ENCODE results near the gene SH2D6. TPM values are rescaled to one million over a fixed set of nuclear protein-coding genes. Genes with fewer than 3 reads are reported as not detected.
A peak's percentile ranks its signal among the peaks of the same experiment; 100 is the strongest.

Gene SH2D6
- total RNA-seq, 2 experiments from 2014 or later: 0.30 TPM; not detected in 1

GRCh38 chr2:85433511-85434089 lies 15.1 kb downstream of the SH2D6 start:
- TF ChIP-seq CTCF (IDR thresholded peaks at IDR 0.05): no peak
- no peaks in the 10 kb centered on the region for H3K36me3 ChIP-seq (ENCODE audit: insufficient read depth, low read length)
- Mint-ChIP-seq H3K27me3 (no peaks in the 10 kb centered on the region), H3K9me3 (no peaks in the 10 kb centered on the region), H3K27ac (no peak overlapping the region), H3K4me3 (no peak overlapping the region), H3K4me1 (ENCODE audit: low read depth) (peaks cover 21% of the 10 kb centered on the region), H3K36me3 (ENCODE audit: low read depth) (no peaks in the 10 kb centered on the region)
- peaks cover 19% of the 10 kb centered on the region for H3K4me1 ChIP-seq (ENCODE audit: insufficient read depth, low read length)
- ATAC-seq (ENCODE audit: poor library complexity) (no peak), DNase-seq (no peak)
- H3K4me3 ChIP-seq (ENCODE audit: low read length): no peak overlapping the region
- no peaks in the 10 kb centered on the region for H3K9me3 ChIP-seq (ENCODE audit: control insufficient read depth in 1 of 2, insufficient read depth in 1 of 2, low read length in 2 of 2)
- intact Hi-C loops (cut with DNase I, micrococcal nuclease): no loop called here
- CTCF ChIA-PET: no interaction called here
- POLR2A ChIA-PET: no interaction called here
- H3K27me3 ChIP-seq (ENCODE audit: control insufficient read depth in 1 of 2, insufficient read depth in 2 of 2, low read length in 2 of 2): no peaks in the 10 kb centered on the region
- H3K27ac ChIP-seq (ENCODE audit: low read depth in 1 of 2, low read length in 2 of 2): no peak overlapping the region

DNA sequence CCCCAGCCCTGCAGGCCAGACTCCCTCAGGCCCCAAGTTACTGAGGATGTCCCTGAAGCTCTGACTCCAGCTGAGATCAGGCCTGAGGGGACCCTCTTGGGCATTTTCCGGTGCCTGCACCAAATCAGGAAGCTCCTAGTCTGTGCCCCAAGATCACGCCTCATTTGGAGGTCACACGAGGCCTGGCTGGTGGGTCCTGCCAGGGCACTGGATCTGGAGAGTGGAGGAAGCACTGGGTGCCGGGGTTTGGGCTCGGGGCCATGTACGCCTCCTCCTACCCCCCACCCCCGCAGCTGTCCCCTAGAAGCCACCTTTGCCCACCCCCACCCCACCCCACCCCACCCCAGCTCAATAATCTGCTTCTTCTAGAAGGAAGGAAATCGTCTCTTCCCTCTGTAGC lies 16.2 kb downstream of the SH2D6 start:
- H3K4me1 Mint-ChIP-seq (ENCODE audit: low read depth): peaks cover 28% of the 10 kb centered on the region
- intact Hi-C loops (cut with DNase I, micrococcal nuclease): no loop called here
- Histone ChIP-seq H3K36me3 (ENCODE audit: insufficient read depth, low read length) (no peaks in the 10 kb centered on the region), H3K9me3 (ENCODE audit: control insufficient read depth in 1 of 2, insufficient read depth in 1 of 2, low read length in 2 of 2) (no peaks in the 10 kb centered on the region), H3K4me3 (ENCODE audit: low read length) (no peak overlapping the region), H3K4me1 (ENCODE audit: insufficient read depth, low read length) (peaks cover 29% of the 10 kb centered on the region), H3K27me3 (ENCODE audit: control insufficient read depth in 1 of 2, insufficient read depth in 2 of 2, low read length in 2 of 2) (no peaks in the 10 kb centered on the region), H3K27ac (ENCODE audit: low read depth in 1 of 2, low read length in 2 of 2) (no peak overlapping the region)
- no peaks in the 10 kb centered on the region for H3K27me3 Mint-ChIP-seq
- no peak for TF ChIP-seq CTCF (IDR thresholded peaks at IDR 0.05)
- no peak overlapping the region for H3K4me3 Mint-ChIP-seq
- ChIA-PET CTCF (no interaction called here), POLR2A (no interaction called here)
- H3K9me3 Mint-ChIP-seq: no peaks in the 10 kb centered on the region
- ATAC-seq (ENCODE audit: poor library complexity) (no peak), DNase-seq (no peak)
- H3K36me3 Mint-ChIP-seq (ENCODE audit: low read depth): no peaks in the 10 kb centered on the region
- H3K27ac Mint-ChIP-seq: no peak overlapping the region

DNA sequence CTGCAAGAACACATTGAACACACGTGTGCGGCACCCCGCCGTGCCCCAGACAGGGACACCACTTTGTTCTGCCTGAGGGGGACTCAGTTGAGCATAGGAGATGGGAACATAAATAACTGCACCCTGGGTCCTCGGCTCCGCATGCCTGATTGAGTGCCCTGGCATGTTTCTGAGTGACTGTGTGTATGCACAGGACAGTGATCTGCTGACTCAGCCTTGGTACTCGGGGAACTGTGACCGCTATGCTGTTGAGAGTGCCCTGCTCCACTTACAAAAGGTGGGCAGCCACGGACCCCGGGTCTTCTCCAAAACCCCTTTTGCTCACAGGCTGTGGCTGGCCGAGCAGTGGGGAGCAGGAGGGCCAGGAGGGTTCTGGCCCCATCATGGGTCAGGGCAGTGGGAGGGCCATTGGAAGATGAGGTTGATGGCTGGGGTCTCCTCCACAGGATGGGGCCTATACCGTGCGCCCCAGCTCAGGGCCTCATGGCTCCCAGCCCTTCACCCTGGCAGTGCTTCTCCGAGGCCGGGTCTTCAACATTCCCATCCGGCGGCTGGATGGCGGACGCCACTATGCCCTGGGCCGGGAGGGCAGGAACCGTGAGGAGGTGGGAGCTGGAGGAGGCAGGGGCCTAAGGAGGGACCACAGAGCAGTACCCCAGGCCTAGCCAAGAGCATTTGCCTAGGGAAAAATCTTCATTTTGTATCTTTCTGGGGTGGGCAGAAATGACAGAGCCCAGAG lies 16.9 kb downstream of the SH2D6 start:
- no peak for ATAC-seq (ENCODE audit: poor library complexity)
- ChIA-PET POLR2A (no interaction called here), CTCF (no interaction called here)
- no peak for TF ChIP-seq CTCF (IDR thresholded peaks at IDR 0.05)
- Mint-ChIP-seq H3K36me3 (ENCODE audit: low read depth) (no peaks in the 10 kb centered on the region), H3K4me3 (no peak overlapping the region), H3K27me3 (no peaks in the 10 kb centered on the region), H3K4me1 (ENCODE audit: low read depth) (peaks cover 34% of the 10 kb centered on the region), H3K9me3 (no peaks in the 10 kb centered on the region), H3K27ac (peak overlapping the region; percentile 27)
- intact Hi-C loops (cut with DNase I, micrococcal nuclease): no loop called here
- no peaks in the 10 kb centered on the region for H3K27me3 ChIP-seq (ENCODE audit: control insufficient read depth in 1 of 2, insufficient read depth in 2 of 2, low read length in 2 of 2)
- H3K9me3 ChIP-seq (ENCODE audit: control insufficient read depth in 1 of 2, insufficient read depth in 1 of 2, low read length in 2 of 2): no peaks in the 10 kb centered on the region
- H3K27ac ChIP-seq (ENCODE audit: low read depth in 1 of 2, low read length in 2 of 2): no peak overlapping the region
- no peak overlapping the region for H3K4me3 ChIP-seq (ENCODE audit: low read length)
- no peak for DNase-seq
- no peaks in the 10 kb centered on the region for H3K36me3 ChIP-seq (ENCODE audit: insufficient read depth, low read length)
- peaks cover 36% of the 10 kb centered on the region for H3K4me1 ChIP-seq (ENCODE audit: insufficient read depth, low read length)
